Activated CD8-positive, alpha-beta memory T cell treated with anti-CD3 and anti-CD28 coated beads for 24 hours (primary cell): ENCODE data around the gene RPL38.

Source experiments
- DNase-seq: peaks from one replicate; pipeline ENCODE4 v3.0.0-alpha.2; 2020

The RPL38 gene

DNA sequence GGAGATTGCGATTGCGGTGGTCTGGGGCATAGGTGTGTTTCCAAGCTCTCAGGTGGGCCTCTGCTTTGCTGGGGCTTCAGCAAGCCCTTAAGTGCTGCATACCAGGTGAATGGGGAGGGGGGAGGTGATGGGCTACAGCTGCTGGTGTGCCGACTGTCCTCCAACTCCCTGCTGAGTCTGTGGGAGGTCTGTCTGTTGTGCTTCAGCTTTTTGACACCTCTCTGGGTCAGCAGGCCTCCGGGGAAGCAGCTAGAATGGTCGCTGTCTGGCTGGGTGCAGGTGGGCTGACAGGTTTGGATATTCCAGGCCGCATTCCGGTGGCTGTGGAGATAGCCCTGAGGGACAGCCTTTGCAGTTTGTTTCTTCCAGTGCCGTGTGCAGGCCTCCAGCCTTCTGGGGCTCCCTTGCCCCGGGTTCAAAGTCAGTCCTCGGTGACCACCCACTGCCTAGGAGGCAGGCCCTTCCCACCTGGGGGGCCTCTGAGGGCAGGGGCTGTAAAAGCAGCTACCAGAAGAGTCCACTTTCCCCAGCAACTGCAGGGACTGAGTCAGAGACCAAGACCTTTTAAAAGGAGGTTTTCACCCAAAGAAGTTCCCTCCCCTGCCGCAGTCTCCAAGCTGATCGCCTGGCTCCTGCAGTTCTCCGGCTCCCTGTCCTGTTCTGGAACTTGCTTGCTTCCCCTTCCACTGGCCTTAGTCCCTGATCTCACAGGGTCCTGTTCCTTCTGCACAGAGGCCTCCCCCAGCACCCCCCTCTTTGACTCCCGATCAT lies 7.8 kb downstream of the RPL38 start:
- DNase-seq: peak; percentile 79

GRCh38 chr17:74211912-74212208 lies 8.4 kb downstream of the RPL38 start:
- peak; percentile 76 for DNase-seq

- DNase-seq: peak; percentile 74
These were observed 8.9 kb downstream of the RPL38 start for GRCh38 chr17:74212209-74212912.

DNA sequence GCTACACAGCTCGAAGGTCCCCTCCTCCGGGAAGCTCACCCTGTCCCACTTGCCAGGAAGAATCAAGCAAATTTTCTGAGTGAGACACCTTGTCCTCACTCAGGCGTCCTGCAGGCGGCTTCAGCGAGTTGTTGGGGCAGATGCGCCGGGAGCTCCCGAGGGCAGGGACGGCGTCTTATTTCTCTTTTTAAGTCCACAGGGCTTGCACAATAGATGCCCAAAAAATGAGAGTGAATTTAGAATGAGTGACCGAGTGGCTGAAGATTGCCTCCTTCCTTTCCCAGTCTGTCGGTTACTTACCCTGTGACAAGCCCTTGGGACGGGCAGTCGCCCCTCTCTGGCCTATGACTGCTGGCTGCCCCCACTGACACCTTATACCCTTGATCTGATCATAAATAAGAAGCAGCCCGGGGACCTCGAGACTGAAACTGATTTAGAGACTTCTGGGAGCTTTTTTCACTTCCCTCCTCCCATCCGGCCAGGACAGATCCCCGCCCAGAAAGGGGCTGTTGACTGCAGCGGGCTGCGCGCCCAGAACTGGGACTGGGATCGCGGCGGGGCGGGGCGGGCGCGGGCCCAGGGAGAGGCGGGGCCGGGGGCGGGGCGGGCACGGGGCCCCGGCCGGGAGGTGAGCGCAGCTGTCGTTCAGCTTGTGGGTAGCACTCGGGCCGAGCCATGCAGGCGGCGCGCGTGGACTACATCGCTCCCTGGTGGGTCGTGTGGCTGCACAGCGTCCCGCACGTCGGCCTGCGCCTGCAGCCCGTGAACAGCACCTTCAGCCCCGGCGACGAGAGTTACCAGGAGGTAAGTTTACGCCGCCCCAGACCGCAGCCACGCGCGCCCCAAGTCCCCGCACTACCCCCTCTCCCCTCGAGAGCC lies 9.7 kb downstream of the RPL38 start, which contains the start of gene TTYH2:
Gene TTYH2, plus strand, starts transcription at position 659 of the 879 bp plus-strand sequence. Its CDS starts 17 bp downstream, at position 676.
- peak; percentile 86 for DNase-seq

GRCh38 chr17:74213861-74214391 lies 10.4 kb downstream of the RPL38 start:
- peak; percentile 67 for DNase-seq

DNA sequence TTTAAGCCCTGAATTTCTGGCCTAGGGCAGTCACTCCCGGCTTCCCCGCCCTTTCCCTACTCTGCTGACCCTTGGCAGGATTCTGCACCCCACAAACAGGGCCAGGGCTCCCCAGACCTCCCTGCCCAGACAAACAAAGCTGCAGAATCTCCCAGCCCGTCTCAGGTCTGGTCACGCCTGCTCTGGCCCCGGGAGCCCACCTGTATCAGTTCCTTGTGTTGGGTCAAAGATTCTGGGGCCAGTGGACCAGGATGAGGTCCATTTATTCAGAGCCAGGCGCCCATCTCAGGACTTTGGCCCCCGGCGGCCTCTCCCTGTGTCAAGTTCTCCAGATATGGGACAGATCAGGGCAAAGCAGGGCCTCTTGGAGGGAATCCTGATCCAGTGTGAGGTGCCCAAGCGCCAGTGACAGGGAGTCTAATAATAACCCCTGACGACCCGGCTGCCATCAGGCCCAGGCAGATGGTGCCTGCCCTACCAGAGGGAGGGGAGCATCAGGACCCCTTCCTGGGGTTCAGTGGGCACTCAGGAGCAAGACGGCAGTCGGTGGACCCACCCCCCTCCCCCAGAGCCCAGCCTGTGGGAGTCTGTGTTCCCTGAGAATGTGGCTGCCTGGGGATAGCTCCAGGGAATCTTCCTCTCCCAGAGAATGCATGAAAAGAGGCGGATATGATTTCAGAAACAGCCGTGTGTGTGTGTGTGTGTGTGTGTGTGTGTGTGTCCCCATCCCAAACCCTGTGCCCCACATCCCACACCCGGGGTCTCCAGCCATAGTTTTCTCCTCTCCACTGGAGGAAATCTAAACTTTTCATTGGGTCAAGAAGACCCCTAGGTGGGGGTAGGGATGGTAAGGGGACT lies 11.2 kb downstream of the RPL38 start:
- no peak for DNase-seq

DNA sequence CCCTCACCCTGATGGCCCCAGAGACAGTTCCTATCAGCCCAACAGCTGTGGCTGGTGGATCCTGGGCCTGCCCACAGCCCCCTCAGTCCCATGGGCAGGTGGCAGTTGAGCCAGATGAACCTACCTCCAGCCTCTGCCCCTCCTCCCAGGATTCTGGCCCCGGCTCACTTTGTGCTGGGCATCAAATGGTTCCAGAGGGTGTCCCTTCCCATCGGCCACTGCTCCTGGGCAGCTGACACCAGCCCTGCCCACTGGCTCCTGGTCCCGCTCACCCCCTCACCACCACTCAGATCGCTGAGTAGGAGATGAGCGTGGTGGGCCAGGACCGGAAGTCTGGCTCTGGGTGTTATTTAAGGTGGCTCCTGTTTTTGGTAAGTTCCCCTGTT lies 11.9 kb downstream of the RPL38 start:
- no peak for DNase-seq

DNA sequence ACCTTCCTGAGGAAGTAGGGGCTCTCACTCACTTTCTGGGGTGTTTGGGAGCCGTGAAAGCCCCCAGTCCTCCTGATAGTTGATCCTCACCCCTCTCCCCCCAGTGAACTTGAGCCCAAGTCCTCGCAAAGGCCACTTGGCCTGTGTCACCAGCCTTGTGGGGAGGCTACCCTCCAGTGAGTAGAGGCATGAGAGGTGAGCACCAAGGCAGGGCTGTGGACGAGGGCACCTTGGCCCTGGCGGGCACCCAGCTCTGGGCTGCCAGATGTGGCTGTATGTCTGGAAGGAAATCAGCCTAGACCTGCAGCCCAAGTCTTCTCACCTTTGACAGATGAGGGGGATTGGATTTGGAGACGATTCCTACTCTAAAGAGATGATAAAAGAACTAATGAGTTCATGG lies 13.0 kb downstream of the RPL38 start:
- no peak for DNase-seq

GRCh38 chr17:74217037-74217730 lies 13.7 kb downstream of the RPL38 start:
- no peak for DNase-seq

DNA sequence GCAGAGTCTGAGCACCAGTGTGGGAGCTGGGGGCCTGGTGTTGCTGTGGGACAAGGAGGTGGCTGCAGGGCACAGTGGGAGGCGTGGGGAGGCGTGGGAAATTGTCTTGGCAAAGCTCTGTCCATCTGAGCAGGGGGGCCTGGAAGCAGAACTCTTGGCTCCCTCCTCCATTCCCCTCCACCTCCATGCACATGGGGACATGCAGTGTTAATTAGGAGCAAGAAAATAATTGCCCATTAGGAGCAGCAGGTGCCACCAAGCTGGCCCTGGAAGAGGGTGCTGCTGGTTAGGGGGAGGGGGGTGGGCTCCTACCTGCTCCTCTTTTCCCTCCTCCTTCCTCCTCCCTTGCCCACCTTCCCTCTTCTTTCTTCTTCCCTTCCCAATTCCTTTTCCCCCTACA lies 14.4 kb downstream of the RPL38 start:
- no peak for DNase-seq

DNA sequence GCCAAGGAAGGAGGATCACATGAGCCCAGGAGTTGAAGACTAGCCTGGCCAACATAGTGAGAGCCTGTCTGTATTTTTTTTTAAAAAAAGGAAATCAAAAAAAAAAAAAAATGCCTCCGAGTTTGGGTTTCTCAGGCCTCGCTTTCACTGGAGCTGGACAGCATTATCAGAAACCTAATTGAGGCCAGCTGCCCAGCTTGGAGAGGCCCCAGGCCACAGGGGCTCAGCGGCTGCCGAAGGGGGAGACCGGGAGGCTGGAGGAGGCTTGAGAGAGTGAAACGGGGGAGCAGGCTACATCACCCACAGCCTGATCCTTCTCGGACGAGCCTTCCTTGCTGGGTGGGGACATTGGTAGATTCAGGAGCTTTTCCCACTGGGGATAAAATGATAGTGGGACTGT lies 15.0 kb downstream of the RPL38 start:
- no peak for DNase-seq

- DNase-seq: no peak
These were observed 16.2 kb downstream of the RPL38 start for GRCh38 chr17:74219576-74220133.

DNA sequence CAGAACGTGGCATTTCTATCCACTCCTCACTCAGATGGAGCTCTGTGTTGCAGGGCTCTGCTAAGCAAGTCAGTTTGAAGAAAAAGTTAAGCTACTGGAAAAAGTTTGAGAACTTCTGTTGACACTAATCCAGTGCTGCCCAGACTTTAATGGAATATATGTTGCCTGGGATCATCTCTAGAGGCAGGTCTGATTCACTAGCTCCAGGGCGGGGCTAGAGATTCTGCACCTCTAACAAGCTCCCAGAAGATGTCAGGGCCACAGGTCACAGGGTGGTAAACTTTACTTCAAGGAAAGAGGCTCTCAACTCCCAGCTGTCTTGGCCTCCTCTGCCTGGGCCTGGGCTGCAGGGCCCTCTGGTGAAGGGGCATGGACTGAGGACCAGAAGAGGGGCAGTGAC lies 16.7 kb downstream of the RPL38 start:
- DNase-seq: no peak

GRCh38 chr17:74220946-74221818 lies 17.7 kb downstream of the RPL38 start:
- no peak for DNase-seq

GRCh38 chr17:74222399-74222798 lies 18.9 kb downstream of the RPL38 start:
- no peak for DNase-seq

DNA sequence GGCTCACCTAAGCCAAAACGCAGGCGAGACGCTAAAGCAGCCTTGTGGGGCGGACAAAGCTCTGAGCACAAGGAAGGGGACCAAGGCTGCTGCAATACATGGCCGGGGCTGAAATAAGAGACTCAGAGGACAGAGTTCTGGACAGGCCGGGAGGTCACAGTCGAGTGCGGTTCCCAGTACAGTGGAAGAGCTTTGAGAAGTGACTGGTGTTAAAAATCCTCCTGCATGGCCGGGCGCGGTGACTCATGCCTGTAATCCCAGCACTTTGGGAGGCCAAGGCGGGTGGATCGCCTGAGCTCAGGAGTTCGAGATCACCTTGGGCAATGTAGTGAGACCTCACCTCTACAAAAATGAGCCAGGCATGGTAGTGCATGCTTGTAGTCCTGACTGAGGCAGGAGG lies 20.4 kb downstream of the RPL38 start:
- no peak for DNase-seq

DNA sequence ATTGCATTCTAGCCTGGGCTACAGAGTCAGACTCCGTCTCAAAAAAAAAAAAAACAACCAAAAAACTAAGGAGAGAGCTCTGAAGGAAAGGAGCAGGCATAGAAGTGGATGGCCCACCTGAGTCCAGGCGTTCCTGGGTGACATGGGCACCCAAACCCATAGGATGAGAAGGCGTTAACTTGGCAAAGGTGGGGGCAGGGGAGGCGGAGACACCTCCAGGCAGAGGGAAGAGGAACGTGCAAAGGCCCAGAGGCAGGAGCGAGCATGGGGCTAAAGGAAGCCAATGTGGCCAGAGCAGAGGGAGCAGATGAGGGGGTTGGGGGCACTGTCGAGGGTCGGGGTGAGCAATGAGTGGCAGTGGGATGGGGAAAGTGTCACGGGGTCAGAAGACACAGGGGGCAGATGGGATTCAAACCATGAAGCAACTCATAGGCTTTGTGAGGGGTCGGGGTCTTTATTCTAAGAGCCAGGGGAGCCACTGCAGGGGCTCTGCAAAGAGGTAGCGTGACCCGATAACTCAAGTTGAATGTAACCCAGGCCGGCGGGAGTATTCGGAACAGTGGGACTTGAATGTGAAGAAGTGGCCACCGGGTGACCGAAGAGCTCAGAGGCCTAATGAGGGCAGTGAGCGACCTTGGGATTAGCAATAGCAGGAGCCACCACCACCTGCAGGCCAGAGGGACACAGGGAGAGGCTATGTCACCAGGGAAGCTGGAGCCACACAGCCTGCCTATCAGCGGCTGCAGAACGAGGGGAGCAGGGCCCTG lies 21.7 kb downstream of the RPL38 start:
- DNase-seq: no peak

GRCh38 chr17:74226252-74226651 lies 22.8 kb downstream of the RPL38 start:
- no peak for DNase-seq

- no peak for DNase-seq
These were observed 24.0 kb downstream of the RPL38 start for GRCh38 chr17:74227271-74228080.
